ENCODE measurements around the gene KLF18. TPM values are rescaled to one million over a fixed set of nuclear protein-coding genes. Genes with fewer than 3 reads are reported as not detected.

Gene KLF18
- total and polyA plus RNA-seq, 2 donors (not counting 3 experiments of a cell fraction or from before 2014, with no cell fraction given) = not detected

- no peak overlapping the region for H2AFZ ChIP-seq (ENCODE audit: low read depth, low read length)
- intact Hi-C loops (cut with micrococcal nuclease) = no loop called here
- FAIRE-seq (no peak), DNase-seq (ENCODE audit: low read depth, low spot score) (no peak)
- no peaks in the 10 kb centered on the region for H3K36me3 ChIP-seq (ENCODE audit: control insufficient read depth in 2 of 2, extremely low read depth in 1 of 2, insufficient read depth in 2 of 2, low read length in 2 of 2)
- H3K79me2 ChIP-seq (ENCODE audit: control insufficient read depth, insufficient read depth, low read length) = no peaks in the 10 kb centered on the region
- H3K4me2 ChIP-seq (ENCODE audit: insufficient read depth, low read length) = no peak overlapping the region
- no peak for TF ChIP-seq CTCF (IDR thresholded peaks at IDR 0.05; ENCODE audit: extremely low read depth in 1 of 2, insufficient read depth in 1 of 2, low read depth in 1 of 2, low read length in 2 of 2)
- no peak for TF ChIP-seq MAX (IDR thresholded peaks at IDR 0.05; ENCODE audit: insufficient read depth, insufficient read length)
- no peak for TF ChIP-seq EZH2 (IDR thresholded peaks at IDR 0.05; ENCODE audit: borderline replicate concordance, low read depth, low read length, severe bottlenecking)
- no peak for TF ChIP-seq GATA2 (IDR thresholded peaks at IDR 0.05; ENCODE audit: insufficient read depth, insufficient read length, low read depth, low read length)
- TF ChIP-seq JUN (IDR thresholded peaks at IDR 0.05; ENCODE audit: borderline replicate concordance, insufficient read depth, insufficient read length, low read depth) = no peak
- no peak for TF ChIP-seq FOS (IDR thresholded peaks at IDR 0.05; ENCODE audit: borderline replicate concordance, insufficient read depth, low read length)
- TF ChIP-seq MYC (IDR thresholded peaks at IDR 0.05; ENCODE audit: low read depth, low read length) = no peak
- TF ChIP-seq POLR2AphosphoS5 (IDR thresholded peaks at IDR 0.05; ENCODE audit: insufficient read depth, low read depth, low read length) = no peak
- no peak for TF ChIP-seq POLR2A (IDR thresholded peaks at IDR 0.05; ENCODE audit: low read depth, low read length)
- POLR2A ChIA-PET = no interaction called here
- BruUV-seq (replicated peaks) = no TSS peak
- CTCF ChIA-PET = no interaction called here
- dilution Hi-C loops (cut with MboI; ENCODE audit: extremely low pct_ligation_motif_present, low sequenced_read_pairs) = no loop called here
- H3K9ac ChIP-seq (replicated peaks; ENCODE audit: extremely low read depth, insufficient read depth, low read length) = no peak overlapping the region
- H3K27ac ChIP-seq (ENCODE audit: insufficient read depth, low read depth, low read length) = no peak overlapping the region
- H4K20me1 ChIP-seq (replicated peaks; ENCODE audit: control insufficient read depth, extremely low read depth, insufficient read depth, low read length) = no peaks in the 10 kb centered on the region
- H3K4me1 ChIP-seq (ENCODE audit: control insufficient read depth, extremely low read depth, insufficient read depth, low read length) = no peaks in the 10 kb centered on the region
- H3K4me3 ChIP-seq (replicated peaks in 1 of 3; ENCODE audit: insufficient read depth in 1 of 3, low read depth in 1 of 3, low read length in 3 of 3) = no peak overlapping the region
- H3K9me1 ChIP-seq (replicated peaks; ENCODE audit: control insufficient read depth, extremely low read depth, insufficient read depth, low read length) = no peaks in the 10 kb centered on the region
- peaks cover 0 to 4% of the 10 kb centered on the region in 2 experiments for H3K27me3 ChIP-seq (ENCODE audit: control insufficient read depth in 2 of 2, insufficient read depth in 2 of 2, low read length in 2 of 2)
- no peaks in the 10 kb centered on the region for H3K9me3 ChIP-seq (replicated peaks; ENCODE audit: control insufficient read depth, insufficient read depth, low read length)
Observed at GRCh38 chr1:44154049-44154448, 12.6 kb upstream of the KLF18 start.

Measured in endothelial cell of umbilical vein (primary cell).